Inflammatory macrophage (primary cell): Measurements from ENCODE around the gene RCN1.
"Not testable (repeated sequence)": the region's sequence is repeated elsewhere in the genome, so short reads cannot be mapped to it uniquely, and the experiment has no call there.

Experiments
- DNase-seq, 2 donors: peaks; one replicate each; pipeline ENCODE4 v3.0.0-alpha.2; 2020 to 2022

RCN1 gene

GRCh38 chr11:32080361-32080980 is 10.4 kb upstream of the RCN1 start:
- no peak for DNase-seq

- DNase-seq: peak in 1 of 2 donors; percentile 14
These were observed 9.7 kb upstream of the RCN1 start for GRCh38 chr11:32081129-32081641.

- DNase-seq: no peak
These were observed 9.0 kb upstream of the RCN1 start for GRCh38 chr11:32081901-32082300.

- no peak for DNase-seq
These were observed 8.4 kb upstream of the RCN1 start for GRCh38 chr11:32082346-32082986.

GRCh38 chr11:32087597-32087996 is 3.3 kb upstream of the RCN1 start:
- no peak for DNase-seq

GRCh38 chr11:32088117-32088941 is 2.5 kb upstream of the RCN1 start:
- DNase-seq: no peak

- DNase-seq: no peak
These were observed 1.8 kb downstream of the RCN1 start for GRCh38 chr11:32092581-32093170.

GRCh38 chr11:32094923-32095322 is 4.0 kb downstream of the RCN1 start:
- DNase-seq: no peak

- DNase-seq: no peak
These were observed 7.4 kb downstream of the RCN1 start for GRCh38 chr11:32098142-32098903.

GRCh38 chr11:32099516-32099915 is 8.6 kb downstream of the RCN1 start:
- DNase-seq: no peak

GRCh38 chr11:32100495-32100894 is 9.6 kb downstream of the RCN1 start:
- DNase-seq: peak; percentile 4 to 45

- DNase-seq: no peak
These were observed 10.9 kb downstream of the RCN1 start for GRCh38 chr11:32101791-32102190.

- not testable (repeated sequence) for DNase-seq
These were observed 12.3 kb downstream of the RCN1 start for GRCh38 chr11:32103121-32103719.

- no peak for DNase-seq
These were observed 13.1 kb downstream of the RCN1 start for GRCh38 chr11:32103941-32104340.

GRCh38 chr11:32105871-32106560 is 15.1 kb downstream of the RCN1 start:
- DNase-seq: no peak

- no peak for DNase-seq
These were observed 16.8 kb downstream of the RCN1 start for GRCh38 chr11:32107647-32108046.

- no peak for DNase-seq
These were observed 17.7 kb downstream of the RCN1 start for GRCh38 chr11:32108576-32108975.

GRCh38 chr11:32109138-32109537 is 18.3 kb downstream of the RCN1 start:
- no peak for DNase-seq

- DNase-seq: no peak
These were observed 18.7 kb downstream of the RCN1 start for GRCh38 chr11:32109592-32109991.

GRCh38 chr11:32110795-32111194 is 19.9 kb downstream of the RCN1 start:
- no peak for DNase-seq

GRCh38 chr11:32113200-32113919 is 22.5 kb downstream of the RCN1 start:
- no peak for DNase-seq
